Choroid plexus epithelial cell (primary cell): ENCODE data around the gene TMOD4.

Source experiments
- DNase-seq: peaks from one replicate; pipeline ENCODE4 v3.0.0-alpha.2; 2010; ENCODE audit warnings: low read depth
- H3K4me3 ChIP-seq: 2 replicates; pipeline ENCODE4 v1.5.1; 2011; ENCODE audit warnings: low read depth, mild to moderate bottlenecking, control low read depth, low read length, moderate library complexity
- CTCF ChIP-seq: conservative IDR thresholded peaks from 2 replicates; pipeline ENCODE4 v1.5.1; 2011; ENCODE audit warnings: low read depth, mild to moderate bottlenecking, control low read depth, inconsistent platforms, low read length, moderate library complexity

The TMOD4 gene

DNA sequence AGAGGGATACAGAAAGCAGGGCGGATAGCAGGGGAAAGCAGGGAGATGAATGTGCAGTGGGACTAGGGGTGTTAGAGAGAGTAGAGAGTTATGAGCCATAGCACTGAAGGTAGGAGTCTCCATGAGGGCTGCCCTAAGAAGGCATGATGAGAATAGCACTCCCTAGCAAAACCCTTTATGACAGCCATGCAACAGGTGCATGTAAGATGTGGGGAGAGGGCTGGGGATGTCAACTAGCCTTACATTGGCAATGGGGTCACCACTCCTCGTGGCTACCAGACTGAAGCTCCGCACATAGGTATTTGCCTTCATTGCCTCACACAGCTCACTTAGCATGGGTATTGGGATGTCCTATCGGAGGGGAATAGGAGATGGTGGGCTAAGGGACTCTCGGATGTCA, 4.6 kb downstream of the TMOD4 start:
- no peak overlapping the region for H3K4me3 ChIP-seq
- TF ChIP-seq CTCF: no peak
- no peak for DNase-seq

- DNase-seq: no peak
- no peak for TF ChIP-seq CTCF
- peak overlapping the region; percentile 96 for H3K4me3 ChIP-seq
These were observed 8.7 kb downstream of the TMOD4 start for GRCh38 chr1:151167116-151167515.

- TF ChIP-seq CTCF: no peak
- peak overlapping the region; percentile 96 for H3K4me3 ChIP-seq
- peak; percentile 79 for DNase-seq
These were observed 9.2 kb downstream of the TMOD4 start for GRCh38 chr1:151166505-151166956.

DNA sequence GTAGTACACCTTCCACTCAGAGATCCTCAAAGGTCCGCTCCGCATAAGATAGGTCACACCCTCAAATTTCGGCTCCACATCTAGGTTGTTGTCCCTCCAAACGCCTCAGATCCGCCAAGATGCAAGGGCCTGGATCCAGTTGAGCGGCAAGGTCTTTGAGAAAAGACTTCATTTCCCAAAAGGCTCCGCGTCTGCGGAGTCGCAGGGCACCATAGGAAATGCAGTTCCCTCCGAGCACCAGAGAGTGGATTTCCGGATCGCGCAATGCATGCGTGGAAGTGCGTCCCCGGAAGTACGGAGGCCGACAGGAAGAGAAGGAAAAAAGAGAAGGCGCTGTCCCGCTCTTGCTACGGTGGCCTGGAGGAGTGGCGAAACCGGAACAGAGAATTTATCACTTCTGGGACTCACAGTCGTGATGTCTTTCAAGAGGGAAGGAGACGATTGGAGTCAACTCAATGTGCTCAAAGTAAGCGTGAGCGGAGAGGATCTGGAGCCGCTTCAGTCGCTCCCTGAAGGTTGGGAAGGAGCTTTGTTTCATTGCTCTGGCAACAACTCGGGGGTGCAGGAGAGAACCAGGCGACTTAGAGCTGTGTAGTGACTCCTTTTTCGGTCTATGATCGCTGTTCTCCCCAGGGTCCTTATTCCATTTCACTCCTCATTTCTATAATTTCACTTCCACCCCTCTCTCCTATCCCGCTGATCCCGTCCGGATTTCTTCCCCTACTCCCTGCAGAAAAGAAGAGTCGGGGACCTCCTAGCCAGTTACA, 9.9 kb downstream of the TMOD4 start, which contains the start of the genes LYSMD1 and SCNM1:
Gene LYSMD1, minus strand, starts transcription at position 165 of the 767 bp plus-strand sequence. CDS start 644 bp downstream, outside the sequence.
Gene SCNM1, plus strand, starts transcription at position 407 of the 767 bp plus-strand sequence. Its CDS starts 9 bp downstream, at position 416.
- peak within 1 kb of the TSS; percentile 96 for H3K4me3 ChIP-seq
- peak; percentile 99 for DNase-seq
- peak; percentile 4 for TF ChIP-seq CTCF

GRCh38 chr1:151165281-151165737, 10.5 kb downstream of the TMOD4 start:
- peak; percentile 60 for DNase-seq
- H3K4me3 ChIP-seq: peak overlapping the region; percentile 96
- no peak for TF ChIP-seq CTCF

GRCh38 chr1:151164732-151165280, 11.0 kb downstream of the TMOD4 start:
- DNase-seq: peak; percentile 17
- TF ChIP-seq CTCF: no peak
- H3K4me3 ChIP-seq: peak overlapping the region; percentile 96
